Measurements from ENCODE around the gene SYCE3. TPM values are rescaled to one million over a fixed set of nuclear protein-coding genes. Genes with fewer than 3 reads are reported as not detected.

The SYCE3 gene
- total RNA-seq, 1 experiment from 2014 or later, result not detected

GRCh38 chr22:50605002-50605612 lies 42.4 kb upstream of the SYCE3 start:
- Histone ChIP-seq H3K36me3 (no peaks in the 10 kb centered on the region), H3K4me3 (no peak overlapping the region), H3K27me3 (replicated peaks) (peaks cover 60% of the 10 kb centered on the region), H3K27ac (no peak overlapping the region), H3K4me1 (replicated peaks) (no peaks in the 10 kb centered on the region), H3K9me3 (replicated peaks) (no peaks in the 10 kb centered on the region)
- no peak for DNase-seq (ENCODE audit: low read depth in 1 of 2, low spot score in 2 of 2)

DNA sequence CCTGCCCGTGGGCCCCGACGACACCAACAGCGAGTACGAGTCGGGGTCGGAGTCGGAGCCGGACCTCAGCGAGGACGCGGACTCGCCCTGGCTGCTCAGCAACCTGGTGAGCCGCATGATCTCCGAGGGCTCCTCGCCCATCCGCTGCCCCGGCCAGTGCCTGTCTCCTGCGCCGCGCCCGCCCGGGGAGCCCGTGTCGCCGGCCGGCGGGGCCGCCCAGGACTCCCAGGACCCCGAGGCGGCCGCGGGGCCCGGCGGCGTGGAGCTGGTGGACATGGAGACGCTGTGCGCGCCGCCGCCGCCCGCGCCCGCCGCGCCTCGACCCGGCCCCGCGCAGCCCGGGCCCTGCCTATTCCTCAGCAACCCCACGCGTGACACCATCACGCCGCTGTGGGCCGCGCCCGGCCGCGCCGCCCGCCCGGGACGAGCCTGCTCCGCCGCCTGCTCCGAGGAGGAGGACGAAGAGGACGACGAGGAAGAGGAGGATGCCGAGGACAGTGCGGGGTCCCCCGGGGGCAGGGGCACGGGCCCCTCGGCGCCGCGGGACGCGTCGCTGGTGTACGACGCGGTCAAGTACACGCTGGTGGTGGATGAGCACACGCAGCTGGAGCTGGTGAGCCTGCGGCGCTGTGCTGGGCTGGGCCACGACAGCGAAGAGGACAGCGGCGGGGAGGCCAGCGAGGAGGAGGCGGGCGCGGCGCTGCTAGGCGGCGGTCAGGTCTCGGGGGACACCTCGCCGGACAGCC lies 41.7 kb upstream of the SYCE3 start:
- Histone ChIP-seq H3K4me1 (replicated peaks) (no peaks in the 10 kb centered on the region), H3K27ac (no peak overlapping the region), H3K4me3 (no peak overlapping the region), H3K9me3 (replicated peaks) (no peaks in the 10 kb centered on the region), H3K36me3 (no peaks in the 10 kb centered on the region), H3K27me3 (replicated peaks) (peaks cover 60% of the 10 kb centered on the region)
- peak in 1 of 2 experiments; percentile 38 for DNase-seq (ENCODE audit: low read depth in 1 of 2, low spot score in 2 of 2)

DNA sequence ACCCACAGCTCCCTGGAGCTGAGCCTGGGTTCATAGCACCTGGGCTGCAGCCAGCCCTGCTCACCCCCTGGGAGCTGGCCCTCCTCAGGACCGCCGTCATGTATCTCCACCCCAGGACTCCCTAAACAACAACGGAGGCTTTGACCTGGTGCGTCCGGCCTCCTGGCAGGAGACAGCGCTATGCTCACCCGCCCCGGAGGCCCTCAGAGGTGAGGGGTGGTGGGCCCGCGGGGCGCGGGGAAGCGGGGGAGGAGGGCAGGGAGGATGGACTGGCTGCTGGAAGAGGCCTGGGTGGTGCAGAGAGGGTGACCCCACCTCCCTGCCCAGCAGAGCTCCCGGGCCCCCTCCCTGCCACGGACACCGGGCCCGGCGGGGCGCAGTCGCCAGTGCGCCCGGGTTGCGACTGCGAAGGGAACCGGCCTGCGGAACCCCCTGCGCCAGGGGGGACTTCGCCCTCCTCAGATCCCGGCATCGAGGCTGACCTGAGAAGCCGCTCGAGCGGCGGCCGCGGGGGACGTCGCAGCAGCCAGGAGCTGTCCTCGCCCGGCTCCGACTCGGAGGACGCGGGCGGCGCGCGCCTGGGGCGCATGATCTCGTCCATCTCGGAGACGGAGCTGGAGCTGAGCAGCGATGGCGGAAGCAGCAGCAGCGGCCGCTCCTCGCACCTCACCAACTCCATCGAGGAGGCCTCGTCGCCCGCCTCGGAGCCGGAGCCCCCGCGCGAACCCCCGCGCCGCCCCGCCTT lies 41.0 kb upstream of the SYCE3 start:
- DNase-seq (ENCODE audit: low read depth in 1 of 2, low spot score in 2 of 2), result peak in 1 of 2 experiments; percentile 39
- H3K27me3 ChIP-seq (replicated peaks), result peaks cover 55% of the 10 kb centered on the region
- no peaks in the 10 kb centered on the region for H3K9me3 ChIP-seq (replicated peaks)

DNA sequence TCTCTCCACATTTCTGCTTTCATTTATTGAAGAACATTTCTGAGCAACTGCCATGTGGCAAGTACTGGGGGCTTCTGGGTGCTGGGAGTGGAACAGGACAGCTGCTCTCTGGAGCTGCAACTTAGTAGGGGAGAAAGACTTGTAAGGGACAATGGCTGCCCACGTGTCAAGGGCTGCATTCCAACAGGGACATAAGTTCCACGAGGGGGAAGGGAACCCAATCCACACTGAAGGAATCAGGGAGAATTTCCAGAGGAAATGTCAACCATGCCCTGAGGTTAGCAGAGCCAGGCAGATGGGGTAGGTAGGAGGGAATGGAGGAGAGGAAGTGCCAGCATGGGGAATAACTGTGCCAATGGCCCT lies 39.6 kb upstream of the SYCE3 start:
- no peak for DNase-seq (ENCODE audit: low read depth in 1 of 2, low spot score in 2 of 2)
- no peaks in the 10 kb centered on the region for H3K4me1 ChIP-seq (replicated peaks)
- no peak overlapping the region for H3K4me3 ChIP-seq
- H3K27me3 ChIP-seq (replicated peaks), result peaks cover 55% of the 10 kb centered on the region
- no peak overlapping the region for H3K27ac ChIP-seq
- no peaks in the 10 kb centered on the region for H3K36me3 ChIP-seq
- H3K9me3 ChIP-seq (replicated peaks), result no peaks in the 10 kb centered on the region

More for the DNA sequence above, 41.0 kb upstream of the SYCE3 start:
- Histone ChIP-seq H3K4me3 (no peak overlapping the region), H3K36me3 (no peaks in the 10 kb centered on the region), H3K4me1 (replicated peaks) (no peaks in the 10 kb centered on the region), H3K27ac (no peak overlapping the region)

- Histone ChIP-seq H3K36me3 (no peaks in the 10 kb centered on the region), H3K9me3 (replicated peaks) (no peaks in the 10 kb centered on the region), H3K27ac (no peak overlapping the region), H3K27me3 (replicated peaks) (peaks cover 53% of the 10 kb centered on the region), H3K4me1 (replicated peaks) (no peaks in the 10 kb centered on the region), H3K4me3 (no peak overlapping the region)
- DNase-seq (ENCODE audit: low read depth in 1 of 2, low spot score in 2 of 2), result peak in 1 of 2 experiments; percentile 35
Measured at GRCh38 chr22:50601669-50602337, 39.1 kb upstream of the SYCE3 start.

GRCh38 chr22:50600967-50601668 lies 38.4 kb upstream of the SYCE3 start:
- Histone ChIP-seq H3K9me3 (replicated peaks) (no peaks in the 10 kb centered on the region), H3K4me3 (no peak overlapping the region), H3K27me3 (replicated peaks) (peaks cover 51% of the 10 kb centered on the region), H3K4me1 (replicated peaks) (no peaks in the 10 kb centered on the region), H3K27ac (no peak overlapping the region), H3K36me3 (no peaks in the 10 kb centered on the region)
- DNase-seq (ENCODE audit: low read depth in 1 of 2, low spot score in 2 of 2), result peak in 1 of 2 experiments; percentile 43

- Histone ChIP-seq H3K9me3 (replicated peaks) (no peaks in the 10 kb centered on the region), H3K27ac (no peak within 1 kb of the TSS), H3K36me3 (no peaks in the 10 kb centered on the region), H3K4me3 (no peak within 1 kb of the TSS), H3K27me3 (replicated peaks) (peaks cover 47% of the 10 kb centered on the region), H3K4me1 (replicated peaks) (no peaks in the 10 kb centered on the region)
- no peak for DNase-seq (ENCODE audit: low read depth in 1 of 2, low spot score in 2 of 2)
Measured at GRCh38 chr22:50600538-50600937, 37.8 kb upstream of the SYCE3 start, which contains the start of gene MAPK8IP2. Gene MAPK8IP2, plus strand, starts transcription at chr22:50600793. Its CDS starts 26 bp downstream, at chr22:50600819.

DNA sequence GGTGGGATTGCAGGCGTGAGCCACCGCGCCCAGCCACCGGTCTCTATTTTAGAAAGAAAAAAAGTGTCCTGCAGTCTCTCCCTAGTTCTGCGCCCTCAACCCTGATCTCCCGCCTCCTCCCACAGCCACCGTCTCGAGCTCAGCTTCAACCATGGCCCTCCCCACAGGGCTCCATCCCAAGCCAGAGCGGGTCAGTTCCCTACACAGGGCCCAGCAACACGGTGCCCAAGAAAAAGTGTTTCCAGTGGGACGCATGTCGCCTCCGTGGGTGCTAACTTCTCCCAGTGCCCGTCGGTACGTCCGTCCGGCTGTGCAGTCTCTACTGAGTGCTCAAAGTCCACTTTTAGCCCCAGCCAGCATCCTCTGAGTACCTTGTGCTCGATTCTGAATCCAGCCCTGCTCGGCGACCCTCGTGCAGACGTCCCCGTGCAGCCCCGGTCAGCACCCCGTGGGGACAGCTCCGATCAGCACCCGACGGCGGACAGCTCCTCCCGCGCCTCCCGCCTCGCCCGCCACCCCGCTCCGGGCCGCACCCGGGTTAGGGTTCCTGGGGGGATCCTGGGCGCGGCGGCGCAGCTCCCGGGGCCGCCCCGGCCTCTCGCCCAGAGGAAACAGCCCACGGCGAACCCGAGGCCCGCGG lies 37.2 kb upstream of the SYCE3 start:
- Histone ChIP-seq H3K9me3 (replicated peaks) (no peaks in the 10 kb centered on the region), H3K27ac (no peak overlapping the region), H3K36me3 (no peaks in the 10 kb centered on the region), H3K4me3 (no peak overlapping the region), H3K27me3 (replicated peaks) (peaks cover 43% of the 10 kb centered on the region), H3K4me1 (replicated peaks) (no peaks in the 10 kb centered on the region)
- peak; percentile 24 to 36 for DNase-seq (ENCODE audit: low read depth in 1 of 2, low spot score in 2 of 2)

DNA sequence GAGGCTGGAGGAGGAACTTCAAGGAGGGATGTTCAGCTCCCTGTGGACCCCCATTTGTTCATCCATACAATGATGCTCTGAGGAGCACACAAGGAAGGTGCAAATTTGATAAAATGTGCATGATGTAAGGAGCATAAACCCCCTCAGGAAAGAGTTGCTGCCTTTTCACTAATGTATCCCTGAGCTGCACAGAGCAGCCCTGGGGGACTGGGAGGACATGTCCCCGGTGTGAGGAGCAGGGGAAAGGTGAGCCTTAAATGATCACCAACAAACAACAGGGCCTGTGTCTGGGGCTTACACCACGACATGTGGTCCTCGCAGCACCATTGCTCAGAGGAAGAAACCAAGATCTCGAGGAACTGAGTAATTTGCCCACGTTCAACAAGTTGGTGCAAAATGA lies 34.4 kb upstream of the SYCE3 start:
- H3K36me3 ChIP-seq, result no peaks in the 10 kb centered on the region
- no peak for DNase-seq (ENCODE audit: low read depth in 1 of 2, low spot score in 2 of 2)
- H3K27me3 ChIP-seq (replicated peaks), result peaks cover 33% of the 10 kb centered on the region
- no peak overlapping the region for H3K4me3 ChIP-seq
- no peak overlapping the region for H3K27ac ChIP-seq
- H3K9me3 ChIP-seq (replicated peaks), result no peaks in the 10 kb centered on the region
- no peaks in the 10 kb centered on the region for H3K4me1 ChIP-seq (replicated peaks)

- Histone ChIP-seq H3K4me3 (no peak overlapping the region), H3K36me3 (no peaks in the 10 kb centered on the region), H3K27me3 (replicated peaks) (peaks cover 34% of the 10 kb centered on the region), H3K27ac (no peak overlapping the region), H3K9me3 (replicated peaks) (no peaks in the 10 kb centered on the region), H3K4me1 (replicated peaks) (no peaks in the 10 kb centered on the region)
- no peak for DNase-seq (ENCODE audit: low read depth in 1 of 2, low spot score in 2 of 2)
Measured at GRCh38 chr22:50595189-50595588, 32.5 kb upstream of the SYCE3 start.

DNA sequence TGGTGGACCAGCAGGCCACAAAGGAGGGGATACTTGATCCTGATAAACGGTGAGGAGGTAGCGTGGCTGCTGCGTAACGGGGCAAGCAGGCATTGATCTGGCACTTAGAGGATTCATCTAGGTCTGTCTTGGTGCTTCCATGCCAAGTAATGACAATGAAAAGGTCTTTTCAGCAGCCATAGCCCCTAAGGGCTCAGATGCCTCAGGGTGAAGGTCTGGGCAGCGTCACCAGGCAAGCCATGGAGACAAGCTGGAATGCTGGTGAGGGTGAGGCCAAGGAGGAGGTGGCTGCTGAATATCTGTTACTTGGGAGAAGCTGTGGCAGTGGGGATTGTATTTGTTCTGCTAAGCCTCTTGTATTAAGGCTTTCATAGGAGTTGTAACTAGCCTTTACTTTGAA lies 24.7 kb upstream of the SYCE3 start:
- Histone ChIP-seq H3K9me3 (replicated peaks) (no peaks in the 10 kb centered on the region), H3K27ac (no peak overlapping the region), H3K4me3 (no peak overlapping the region), H3K4me1 (replicated peaks) (0 out of 2 replicates have a peak, but pooled peaks cover 4% of the 10 kb centered on the region), H3K36me3 (peaks cover 2% of the 10 kb centered on the region), H3K27me3 (replicated peaks) (peaks cover 12% of the 10 kb centered on the region)
- no peak for DNase-seq (ENCODE audit: low read depth in 1 of 2, low spot score in 2 of 2)

DNA sequence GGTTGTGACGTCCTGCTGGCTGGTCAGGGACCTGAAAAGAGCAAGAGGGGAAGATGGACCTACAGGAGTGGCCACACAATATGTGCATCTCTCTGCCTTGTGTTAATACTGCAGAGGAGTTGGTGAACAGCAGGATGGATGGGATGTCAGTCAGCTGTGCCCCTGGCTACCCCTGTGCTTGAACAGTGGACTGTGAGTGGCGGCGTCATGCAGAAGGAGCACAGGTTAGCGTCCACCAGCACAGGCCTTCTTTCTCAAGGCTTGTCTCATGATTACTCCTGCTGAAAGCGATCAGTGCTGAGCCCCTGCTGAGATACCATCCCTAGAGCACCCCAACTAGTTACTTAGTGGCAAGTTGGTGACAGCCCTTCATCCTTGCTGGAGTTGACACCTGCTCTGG lies 23.7 kb upstream of the SYCE3 start:
- DNase-seq (ENCODE audit: low read depth in 1 of 2, low spot score in 2 of 2), result no peak
- H3K36me3 ChIP-seq, result peaks cover 5% of the 10 kb centered on the region
- no peaks in the 10 kb centered on the region for H3K9me3 ChIP-seq (replicated peaks)
- no peak overlapping the region for H3K27ac ChIP-seq
- peaks cover 10% of the 10 kb centered on the region for H3K4me1 ChIP-seq (replicated peaks)
- H3K27me3 ChIP-seq (replicated peaks), result peaks cover 8% of the 10 kb centered on the region
- H3K4me3 ChIP-seq, result no peak overlapping the region

- peaks cover 12% of the 10 kb centered on the region for H3K36me3 ChIP-seq
- no peak for DNase-seq (ENCODE audit: low read depth in 1 of 2, low spot score in 2 of 2)
- H3K4me3 ChIP-seq, result no peak overlapping the region
- peaks cover 2% of the 10 kb centered on the region; the same call in 1 of the 2 replicates for H3K27me3 ChIP-seq (replicated peaks)
- H3K9me3 ChIP-seq (replicated peaks), result no peaks in the 10 kb centered on the region
- H3K27ac ChIP-seq, result no peak overlapping the region
- H3K4me1 ChIP-seq (replicated peaks), result peaks cover 10% of the 10 kb centered on the region
Measured at GRCh38 chr22:50585781-50586180, 23.1 kb upstream of the SYCE3 start.

All from SJSA1 (cell line).